Pancreas (tissue), 10 donors: ENCODE results near the gene ZXDC. TPM values are rescaled to one million over a fixed set of nuclear protein-coding genes. Genes with fewer than 3 reads are reported as not detected.
A peak's percentile ranks its signal among the peaks of the same experiment; 100 is the strongest.

ENCODE experiments used
- ATAC-seq, 4 donors: fragments of 200-7000 bp; cut with Tn5 transposase; one replicate each; pipeline versions ENCODE4 v1.8.0 to v1.9.1; 2020; ENCODE audit warnings: mild to moderate bottlenecking in 4 of 4, moderate library complexity in 4 of 4
- DNase-seq, 6 donors: peaks; one replicate each; pipeline ENCODE4 v3.0.0-alpha.2; 2020
- FAIRE-seq: peaks from 2 replicates; lab custom pipeline; 2012; peaks lifted over from hg19 to GRCh38; lab: Jason Lieb, UNC
- H3K27ac ChIP-seq, 4 donors: fragments of 200-600 bp; sonication (generic); 1 replicate in 3 of 4; 2 replicates in 1 of 4; pipeline versions ENCODE4 v1.5.0 to v1.8.0; 2020
- H3K27me3 ChIP-seq, 4 donors: fragments of 200-600 bp; one replicate each; pipeline ENCODE4 v1.8.0; 2021
- H3K36me3 ChIP-seq, 3 donors: fragments of 200-600 bp; sonication (generic) in 1 of 3; one replicate each; pipeline versions ENCODE4 v1.5.0 to v1.8.0; 2020 to 2021
- H3K4me1 ChIP-seq, 3 donors: fragments of 200-600 bp; one replicate each; pipeline ENCODE4 v1.8.0; 2021
- H3K4me3 ChIP-seq, 4 donors: fragments of 200-600 bp; sonication (generic) in 2 of 4; one replicate each; pipeline versions ENCODE4 v1.5.0 to v1.8.0; 2020 to 2021
- H3K9me3 ChIP-seq, 4 donors: fragments of 200-600 bp; one replicate each; pipeline ENCODE4 v1.8.0; 2021
- WGBS, 2 donors: extraction: QIAGEN DNeasy Blood & Tissue Kit; methylation state at CpG; one replicate each; pipeline ENCODE4 v1.1.7; 2013; 5-methylcytosine and 5-hydroxymethylcytosine counted together
- intact Hi-C, 3 donors: fragments of 100-400 bp; cut with DNase I; formaldehyde crosslinking; loops; one replicate each; pipeline versions ENCODE4 v1.11.1 to v1.14.2; 2022
- polyA plus RNA-seq, 2 donors: library from polyadenylated mRNA; stranded (reverse); fragments of 200-250 nt; gene quantifications; one replicate each; pipeline ENCODE4 v1.2.3, GENCODE V29; 2013
- total RNA-seq, 6 donors: library from RNA; stranded (reverse); fragmentation: NEBNext Ultra II Directional in 4 of 6; extraction: Animal tissue kit (Norgen Biotek cat#: 25700) in 4 of 6; gene quantifications; one replicate each; pipeline versions ENCODE4 v1.2.1 to v1.2.4, GENCODE V29; 2021 to 2023
- TF ChIP-seq, protein P1 (sequence below), 4 donors: fragments of 200-600 bp; sonication (generic) in 3 of 4; IDR thresholded peaks; one replicate each; pipeline versions ENCODE4 v1.5.0 to v1.8.0; 2021; ENCODE audit warnings: antibody characterized with exemption in 4 of 4
- donor health status: healthy with polysubstance abuse.
- donor health status: DM: no; HTN: no; CAD: no; lungs with moderate emphysema.
- donor health status: DM: no; HTN: no; CAD: no.
- donor health status: control.
- donor health status: control.
- donor health status: Bipolar disorder and iron deficiency.
- donor health status: DM: yes; HTN: yes; CAD: no.
- donor health status: DM: no; HTN: no; CAD: no.
- donor health status: DM: no; HTN: no; CAD: no.
- donor health status: DM: yes; HTN: yes; CAD: no.

The ZXDC gene
- total and polyA plus RNA-seq, 8 donors = 19.4 to 26.1 (median 20.9) TPM

DNA sequence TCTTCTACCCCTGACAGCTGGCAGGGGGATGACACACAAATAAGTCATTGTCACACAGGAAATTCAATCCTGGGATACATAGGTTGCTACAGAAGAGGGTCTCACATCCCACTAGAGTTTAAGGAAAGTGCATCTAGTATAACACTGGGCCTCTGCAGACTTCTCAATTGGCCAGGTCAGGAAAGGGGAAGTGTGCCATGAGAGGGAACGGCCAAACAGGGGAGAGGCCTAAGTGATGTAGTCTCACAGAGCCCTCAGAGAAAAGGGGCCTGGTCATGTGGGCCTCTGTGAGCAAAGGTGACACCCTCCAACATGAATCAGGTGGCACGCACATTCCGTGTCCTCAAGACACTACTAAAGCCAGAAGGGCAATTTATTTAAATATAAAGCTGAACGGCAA is 11.2 kb downstream of the ZXDC start:
- peaks cover 30 to 74% (median 47%) of the 10 kb centered on the region in 3 donors for H3K4me1 ChIP-seq
- no peaks in the 10 kb centered on the region for H3K9me3 ChIP-seq
- ATAC-seq (peak in 1 of 4 donors; percentile 4), DNase-seq (no peak), FAIRE-seq (no peak)
- no peak overlapping the region for H3K4me3 ChIP-seq
- intact Hi-C loops = no loop called here
- H3K27me3 ChIP-seq = no peaks in the 10 kb centered on the region
- H3K27ac ChIP-seq = peak overlapping the region; percentile 23 to 77 (median 60)
- TF ChIP-seq, protein P1, sequence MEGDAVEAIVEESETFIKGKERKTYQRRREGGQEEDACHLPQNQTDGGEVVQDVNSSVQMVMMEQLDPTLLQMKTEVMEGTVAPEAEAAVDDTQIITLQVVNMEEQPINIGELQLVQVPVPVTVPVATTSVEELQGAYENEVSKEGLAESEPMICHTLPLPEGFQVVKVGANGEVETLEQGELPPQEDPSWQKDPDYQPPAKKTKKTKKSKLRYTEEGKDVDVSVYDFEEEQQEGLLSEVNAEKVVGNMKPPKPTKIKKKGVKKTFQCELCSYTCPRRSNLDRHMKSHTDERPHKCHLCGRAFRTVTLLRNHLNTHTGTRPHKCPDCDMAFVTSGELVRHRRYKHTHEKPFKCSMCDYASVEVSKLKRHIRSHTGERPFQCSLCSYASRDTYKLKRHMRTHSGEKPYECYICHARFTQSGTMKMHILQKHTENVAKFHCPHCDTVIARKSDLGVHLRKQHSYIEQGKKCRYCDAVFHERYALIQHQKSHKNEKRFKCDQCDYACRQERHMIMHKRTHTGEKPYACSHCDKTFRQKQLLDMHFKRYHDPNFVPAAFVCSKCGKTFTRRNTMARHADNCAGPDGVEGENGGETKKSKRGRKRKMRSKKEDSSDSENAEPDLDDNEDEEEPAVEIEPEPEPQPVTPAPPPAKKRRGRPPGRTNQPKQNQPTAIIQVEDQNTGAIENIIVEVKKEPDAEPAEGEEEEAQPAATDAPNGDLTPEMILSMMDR (IDR thresholded peaks at IDR 0.05) = no peak
- 49 to 79% methylated on average over 4 of the region's 4 CpGs for WGBS, 2 donors
- peaks cover 3 to 51% (median 38%) of the 10 kb centered on the region in 3 donors for H3K36me3 ChIP-seq

DNA sequence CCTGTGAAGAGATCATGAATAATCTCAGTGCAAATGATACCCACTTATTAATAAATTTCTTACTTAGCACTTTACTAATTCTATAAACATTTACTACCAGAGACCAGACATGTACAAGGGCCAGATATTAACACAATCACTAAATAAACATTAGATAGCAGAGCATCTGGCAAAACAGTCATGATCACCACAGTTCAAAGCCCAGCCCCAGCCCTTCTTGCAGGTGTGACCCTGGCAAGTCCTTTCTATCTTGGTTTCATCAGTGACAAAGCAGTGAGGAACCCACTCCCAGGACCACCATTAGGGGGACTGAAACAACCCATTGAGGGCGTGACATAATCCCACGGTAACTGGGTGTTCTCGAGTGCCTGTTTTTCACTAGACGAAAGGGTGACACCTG is 11.6 kb downstream of the ZXDC start:
- no peak for FAIRE-seq
- peak overlapping the region; percentile 23 to 77 (median 60) for H3K27ac ChIP-seq
- peaks cover 31 to 75% (median 51%) of the 10 kb centered on the region in 3 donors for H3K4me1 ChIP-seq
- H3K36me3 ChIP-seq = peaks cover 3 to 47% (median 35%) of the 10 kb centered on the region in 3 donors
- TF ChIP-seq, protein P1 (IDR thresholded peaks at IDR 0.05) = no peak
- H3K27me3 ChIP-seq = no peaks in the 10 kb centered on the region
- intact Hi-C loops = no loop called here
- 59 to 68% methylated on average over 4 of the region's 4 CpGs for WGBS, 2 donors
- H3K4me3 ChIP-seq = no peak overlapping the region
- H3K9me3 ChIP-seq = no peaks in the 10 kb centered on the region
- DNase-seq = no peak
- ATAC-seq = peak in 3 of 4 donors; percentile 14 to 32 (median 24)

DNA sequence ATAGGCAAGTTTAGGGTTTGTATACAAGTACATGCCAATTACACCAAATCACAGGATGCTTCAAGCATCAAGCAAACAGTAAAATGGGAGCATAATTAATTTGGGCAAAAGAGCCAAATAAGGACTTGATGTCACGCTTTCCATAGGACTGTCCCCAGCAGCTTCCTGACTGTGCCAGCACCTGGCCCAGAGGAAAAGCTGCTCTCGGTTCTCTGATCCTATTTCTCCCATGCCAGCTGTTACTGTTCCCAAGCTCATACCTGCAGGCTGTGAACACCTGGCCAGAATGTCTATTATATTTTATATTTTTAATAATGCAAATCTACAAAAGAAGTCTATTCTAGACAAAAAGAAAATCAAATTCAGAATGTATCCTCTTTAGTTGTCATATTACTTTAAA is 12.2 kb downstream of the ZXDC start:
- DNase-seq = peak in 3 of 6 donors; percentile 67 to 80 (median 76)
- H3K4me1 ChIP-seq = peaks cover 31 to 75% (median 56%) of the 10 kb centered on the region in 3 donors
- ATAC-seq = peak; percentile 49 to 67 (median 58)

DNA sequence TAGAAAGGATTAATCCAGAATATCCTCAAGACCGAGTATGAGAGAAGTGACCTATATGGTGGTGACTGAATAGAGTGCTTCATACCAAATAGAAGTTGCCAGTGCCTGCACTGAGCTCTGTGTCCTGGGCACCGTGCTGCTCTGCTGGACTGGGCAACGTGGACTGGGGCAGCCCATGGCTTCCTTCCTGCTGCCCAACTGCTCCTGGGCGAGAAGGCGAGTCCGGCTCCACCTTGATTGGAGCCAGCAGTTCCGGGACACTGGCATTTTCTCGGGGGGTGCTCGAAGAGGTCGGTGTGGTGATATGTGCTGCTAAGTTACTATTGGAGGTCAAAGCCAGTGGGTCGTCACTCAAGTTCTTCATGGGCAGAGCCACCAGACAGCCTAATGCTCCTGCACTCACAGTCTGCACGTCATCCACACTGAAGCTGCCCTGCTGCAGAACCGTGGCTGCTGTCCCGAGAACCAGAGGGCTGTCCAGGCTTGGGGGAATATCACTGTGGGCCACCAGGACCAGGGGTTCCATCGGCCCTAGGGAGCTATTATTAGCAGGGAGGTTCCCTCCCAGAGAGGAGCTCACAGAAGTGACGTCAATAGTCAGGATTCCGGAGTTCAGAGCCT is 14.1 kb downstream of the ZXDC start:
- Histone ChIP-seq H3K27ac (peak overlapping the region in 2 of 4 donors; percentile 70 to 90), H3K9me3 (no peaks in the 10 kb centered on the region), H3K4me3 (no peak overlapping the region), H3K4me1 (peaks cover 31 to 62% (median 57%) of the 10 kb centered on the region in 3 donors), H3K36me3 (peaks cover 3 to 40% (median 33%) of the 10 kb centered on the region in 3 donors), H3K27me3 (no peaks in the 10 kb centered on the region)
- intact Hi-C loops = no loop called here
- ATAC-seq (no peak), FAIRE-seq (no peak), DNase-seq (no peak)
- TF ChIP-seq, protein P1 (IDR thresholded peaks at IDR 0.05) = no peak
- 73 to 83% methylated on average over 17 of the region's 17 CpGs for WGBS, 2 donors

More for the DNA sequence above, 12.2 kb downstream of the ZXDC start:
- WGBS, 2 donors = 32 to 49% methylated on average over 2 of the region's 2 CpGs
- Histone ChIP-seq H3K4me3 (no peak overlapping the region), H3K27me3 (no peaks in the 10 kb centered on the region), H3K36me3 (peaks cover 3 to 41% (median 29%) of the 10 kb centered on the region in 3 donors), H3K9me3 (no peaks in the 10 kb centered on the region), H3K27ac (peak overlapping the region; percentile 23 to 77 (median 60))
- no peak for FAIRE-seq
- TF ChIP-seq, protein P1 (IDR thresholded peaks at IDR 0.05) = no peak
- intact Hi-C loops = no loop called here

- H3K27ac ChIP-seq = peak overlapping the region in 2 of 4 donors; percentile 80 to 90
- no peak for FAIRE-seq
- ATAC-seq = no peak
These were observed 15.3 kb downstream of the ZXDC start for GRCh38 chr3:126460381-126460780.

More at GRCh38 chr3:126460381-126460780, 15.3 kb downstream of the ZXDC start:
- TF ChIP-seq, protein P1 (IDR thresholded peaks at IDR 0.05) = no peak
- H3K27me3 ChIP-seq = no peaks in the 10 kb centered on the region
- 51 to 65% methylated on average over 7 of the region's 7 CpGs for WGBS, 2 donors
- peaks cover 29 to 52% (median 46%) of the 10 kb centered on the region in 3 donors for H3K4me1 ChIP-seq
- peak overlapping the region in 1 of 4 donors; percentile 3 for H3K4me3 ChIP-seq
- intact Hi-C loops = no loop called here
- peaks cover 3 to 34% (median 31%) of the 10 kb centered on the region in 3 donors for H3K36me3 ChIP-seq
- no peaks in the 10 kb centered on the region for H3K9me3 ChIP-seq
- DNase-seq = peak in 1 of 6 donors; percentile 43
